Spleen (tissue), 7 donors: Measurements from ENCODE around the gene PTBP2.

Experiments
- CTCF ChIP-seq, 11 experiments: fragments of 200-600 bp in 7 of 11; fragments of 450-650 bp in 4 of 11; sonication (generic) in 4 of 11; IDR thresholded peaks in 8 of 11; conservative IDR thresholded peaks in 3 of 11; 1 replicate in 7 of 11; 2 replicates in 4 of 11; pipeline versions ENCODE4 v1.4.0 to v1.8.0; 2016 to 2021; ENCODE audit warnings: antibody characterized with exemption in 11 of 11, inconsistent platforms in 4 of 11, mild to moderate bottlenecking in 1 of 11
- POLR2A ChIP-seq, 3 donors: fragments of 450-650 bp; IDR thresholded peaks; one replicate each; pipeline ENCODE4 v1.5.1; 2017; ENCODE audit warnings: antibody characterized with exemption in 3 of 3, mild to moderate bottlenecking in 1 of 3
- POLR2AphosphoS5 ChIP-seq, 3 donors: sonication (generic); formaldehyde crosslinking; IDR thresholded peaks; one replicate each; pipeline ENCODE4 v1.5.1; 2017; ENCODE audit warnings: antibody characterized with exemption in 3 of 3
- donor health status: DM: no; HTN: no; CAD: no; lungs with moderate emphysema.
- donor health status: DM: no; HTN: no; CAD: no.
- donor health status: DM: no; HTN: no; CAD: no.

GRCh38 chr1:96684744-96685143 is 36.8 kb upstream of the PTBP2 start:
- no peak for TF ChIP-seq POLR2AphosphoS5 (IDR thresholded peaks at IDR 0.05)
- no peak for TF ChIP-seq CTCF (IDR thresholded peaks at IDR 0.05 in 8 of 11, conservative IDR thresholded peaks at IDR 0.05 in 3 of 11)
- no peak for TF ChIP-seq POLR2A (IDR thresholded peaks at IDR 0.05)
